HG03039 (cell line): ENCODE data around the gene TRIM38.
A peak's percentile ranks its signal among the peaks of the same experiment; 100 is the strongest.

ENCODE experiments used
- ATAC-seq: cut with Tn5 transposase; IDR thresholded peaks from one replicate; pipeline ENCODE4 v1.9.1; 2021; ENCODE audit warnings: mild to moderate bottlenecking, moderate library complexity; ENCODE audit not compliant: unreplicated experiment

Gene TRIM38

DNA sequence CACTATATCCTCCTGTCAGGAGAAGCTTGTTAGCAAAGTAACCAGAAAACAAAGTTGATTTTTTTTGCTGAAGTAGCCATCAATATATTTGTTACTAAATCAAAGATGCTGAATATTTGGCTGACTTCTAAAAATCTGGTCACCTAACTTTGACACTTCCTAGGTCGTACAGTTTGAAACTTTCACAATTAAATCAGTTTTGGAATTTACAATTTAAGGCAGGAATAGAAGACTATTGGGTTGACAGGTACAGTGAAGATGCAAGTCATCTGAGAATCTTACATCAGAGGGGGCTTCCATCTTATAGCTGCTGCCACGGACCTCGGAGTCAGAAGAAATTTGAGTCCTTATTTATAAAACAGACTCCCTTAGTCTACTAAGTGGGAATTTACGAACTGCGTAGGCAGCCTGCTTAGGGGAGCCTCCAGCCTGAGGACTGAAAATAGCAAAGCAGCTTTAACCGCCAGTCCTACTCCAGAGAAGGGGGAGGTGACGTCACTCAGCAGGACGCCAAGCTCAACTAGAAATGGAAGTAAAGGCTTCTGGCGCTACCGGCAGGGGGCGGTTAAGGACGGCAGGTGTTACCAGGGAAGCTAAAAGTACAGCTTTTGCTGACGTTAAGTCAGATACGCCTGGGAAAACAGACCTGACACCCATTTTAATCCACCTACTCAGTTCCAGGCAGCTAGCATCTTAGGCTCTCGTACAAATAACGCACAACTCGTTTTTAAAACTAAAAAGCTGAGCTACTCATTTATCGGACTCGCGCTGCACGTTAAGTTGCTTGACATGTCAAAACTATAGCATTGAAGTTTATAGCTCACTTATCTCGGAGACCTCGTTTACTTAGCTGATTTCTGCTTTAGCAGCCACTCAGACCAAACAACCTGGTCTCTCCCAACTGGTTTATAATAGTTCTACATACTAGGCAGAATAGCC lies 63.6 kb downstream of the TRIM38 start:
- ATAC-seq, result peak; percentile 25

DNA sequence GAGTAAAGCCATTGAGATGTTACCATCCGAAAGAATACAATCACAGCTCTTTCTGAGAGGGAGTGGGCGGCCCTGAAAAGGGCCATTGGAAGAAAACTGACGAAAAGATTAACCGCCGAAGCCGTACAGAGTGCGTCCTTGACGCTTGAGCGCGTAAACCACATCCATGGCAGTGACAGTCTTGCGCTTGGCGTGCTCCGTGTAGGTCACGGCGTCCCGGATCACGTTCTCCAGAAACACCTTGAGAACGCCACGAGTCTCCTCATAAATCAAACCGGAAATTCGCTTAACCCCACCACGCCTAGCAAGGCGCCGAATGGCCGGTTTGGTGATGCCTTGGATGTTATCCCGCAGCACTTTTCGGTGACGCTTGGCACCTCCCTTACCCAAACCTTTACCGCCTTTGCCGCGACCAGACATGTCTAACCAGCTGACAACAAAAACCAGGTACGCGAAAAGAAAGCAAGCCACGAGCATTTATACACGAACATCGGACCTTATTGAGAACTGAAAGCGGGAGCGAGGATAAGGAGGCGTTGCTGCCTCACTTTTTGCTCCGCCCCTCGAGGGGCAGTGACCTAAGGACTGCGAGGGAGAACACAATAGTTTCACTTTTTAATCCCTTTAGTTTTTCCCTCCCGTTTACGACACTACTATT lies 64.4 kb downstream of the TRIM38 start:
- peak; percentile 38 for ATAC-seq

DNA sequence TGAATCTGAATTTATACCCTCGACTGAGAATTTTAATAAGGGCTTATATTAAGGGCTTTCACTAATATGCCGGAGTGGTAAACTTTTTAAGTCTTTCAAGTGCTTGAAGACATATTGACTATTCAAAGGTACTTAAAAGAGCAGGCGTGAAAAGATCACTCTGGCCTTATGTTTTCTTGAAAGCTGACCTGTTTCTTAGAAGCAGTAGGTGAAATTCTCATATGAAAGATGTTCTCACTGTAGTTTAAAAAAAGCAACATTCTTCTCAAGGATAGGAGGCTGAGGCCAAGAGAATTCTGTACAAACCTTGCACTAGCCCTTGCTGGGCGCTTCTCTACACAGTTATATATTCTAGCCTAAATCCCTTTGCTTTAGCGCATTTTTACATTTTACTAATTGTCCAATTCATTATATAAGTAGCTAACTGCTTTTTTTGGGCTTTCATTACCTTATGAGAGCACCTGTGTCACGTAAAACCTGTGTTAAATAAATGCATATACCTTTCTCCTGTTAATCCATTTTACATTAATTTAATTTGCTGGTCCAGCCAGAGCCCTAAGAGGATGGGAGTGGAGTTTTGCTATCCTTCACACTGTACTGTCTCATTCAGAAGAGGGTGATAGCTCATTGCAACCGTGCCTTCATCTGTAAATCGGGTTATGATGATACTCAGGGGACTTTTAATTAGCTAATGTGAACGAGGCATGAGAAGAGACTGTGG lies 65.0 kb downstream of the TRIM38 start:
- no peak for ATAC-seq

DNA sequence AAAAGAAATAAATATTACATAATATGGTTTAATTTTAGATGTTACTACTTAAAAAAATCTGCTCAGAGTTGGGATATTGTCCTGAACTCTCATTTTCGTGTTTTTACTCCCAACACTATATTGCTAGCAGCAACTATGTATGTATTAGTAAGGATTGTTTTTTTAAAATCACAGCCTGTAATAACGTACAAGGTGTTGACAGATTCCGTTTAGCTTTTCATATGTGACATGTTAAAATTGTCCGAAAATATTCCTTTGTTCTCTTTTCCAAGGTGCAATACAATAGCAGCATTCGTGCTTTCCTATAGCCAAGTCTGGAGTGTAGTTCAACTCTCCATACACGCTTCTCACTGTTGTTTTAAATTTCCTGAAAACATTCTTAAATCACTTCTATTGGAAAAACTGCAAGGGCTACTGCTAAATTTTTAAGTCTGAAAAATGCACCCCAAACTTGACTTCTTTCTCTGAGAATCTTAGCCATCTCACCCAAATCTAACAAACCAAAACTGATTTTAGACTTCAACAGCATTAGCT lies 65.7 kb downstream of the TRIM38 start:
- ATAC-seq, result no peak

DNA sequence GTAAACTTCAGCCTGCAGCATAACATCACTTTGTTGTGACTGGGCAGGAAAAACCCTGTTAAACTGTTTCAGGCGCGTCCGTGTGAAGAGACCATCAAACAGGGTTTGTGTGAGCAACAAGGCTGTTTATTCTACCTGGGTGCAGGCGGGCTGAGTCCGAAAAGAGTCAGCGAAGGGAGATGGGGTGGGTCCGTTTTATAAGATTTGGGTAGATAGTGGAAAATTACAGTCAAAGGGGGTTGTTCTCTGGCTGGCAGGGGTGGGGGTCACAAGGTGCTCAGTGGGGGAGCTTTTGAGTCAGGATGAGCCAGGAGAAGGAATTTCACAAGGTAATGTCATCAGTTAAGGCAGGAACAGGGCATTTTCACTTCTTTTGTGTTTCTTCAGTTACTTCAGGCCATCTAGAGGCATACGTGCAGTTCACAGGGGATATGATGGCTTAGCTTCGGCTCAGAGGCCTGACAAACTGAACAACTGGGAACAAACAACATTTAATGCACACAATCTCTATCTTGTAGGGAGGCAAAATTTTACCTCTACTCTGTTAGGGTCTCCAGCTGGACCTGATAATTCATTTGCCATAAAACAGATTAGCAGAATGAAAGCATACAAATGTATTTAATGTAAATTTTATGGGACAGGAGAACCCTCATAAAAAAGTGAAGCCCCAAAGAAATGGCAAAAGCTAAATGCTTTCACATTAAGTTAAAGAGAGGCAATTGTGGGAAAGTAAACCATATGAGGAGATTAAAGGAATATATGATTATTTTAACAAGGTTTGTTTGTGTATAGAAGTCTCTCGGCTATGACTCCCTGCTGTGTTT lies 66.4 kb downstream of the TRIM38 start:
- ATAC-seq, result no peak

DNA sequence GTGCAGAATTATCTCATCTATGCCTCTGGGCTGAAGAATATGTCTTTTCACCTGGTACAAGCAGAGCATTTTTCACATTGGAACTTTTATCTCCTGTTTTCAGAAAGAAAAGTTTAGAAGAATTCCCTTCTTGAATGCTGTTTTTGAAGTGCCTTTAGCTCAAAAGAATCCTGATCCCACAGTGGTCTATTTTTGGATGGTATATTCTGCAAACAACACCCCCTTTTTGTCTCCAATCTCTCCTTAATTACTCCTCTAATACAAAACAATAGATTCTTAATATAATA lies 66.9 kb downstream of the TRIM38 start:
- ATAC-seq, result no peak

DNA sequence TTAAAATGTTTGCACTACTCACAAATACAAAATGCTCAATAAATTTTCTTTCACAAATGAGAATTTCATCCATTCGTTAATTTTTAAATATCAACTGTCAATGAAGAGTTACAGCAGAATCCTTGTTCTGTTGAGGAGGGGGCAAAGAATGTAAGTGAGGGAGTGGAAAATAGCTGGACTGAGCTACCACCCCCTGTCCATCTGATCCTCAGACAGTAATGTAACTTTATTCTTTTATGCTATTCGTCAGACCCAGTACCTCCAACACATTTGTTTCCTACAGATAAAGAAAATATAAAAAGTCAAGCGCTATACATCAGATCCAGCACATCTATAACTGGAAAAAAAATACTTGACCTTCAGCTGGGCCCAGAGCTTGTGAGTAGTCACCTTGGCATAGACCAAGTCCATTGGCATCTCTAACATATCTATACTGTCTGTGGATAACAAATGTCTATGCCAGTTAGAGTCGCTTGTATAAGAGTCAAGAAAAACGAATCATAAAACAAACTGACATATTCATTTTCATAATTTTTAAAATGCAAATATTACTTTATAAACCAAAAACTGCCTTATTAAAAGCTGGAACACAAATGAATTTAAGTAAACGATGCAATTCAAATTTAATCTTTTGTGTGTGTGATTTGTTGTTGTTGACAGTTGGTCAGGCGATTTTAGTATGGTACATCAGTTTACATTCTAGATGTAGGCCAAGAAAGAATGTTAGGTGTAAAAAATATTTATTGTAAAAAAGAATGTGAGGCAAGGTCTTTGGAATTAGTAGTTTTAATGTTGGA lies 67.5 kb downstream of the TRIM38 start:
- ATAC-seq, result no peak

DNA sequence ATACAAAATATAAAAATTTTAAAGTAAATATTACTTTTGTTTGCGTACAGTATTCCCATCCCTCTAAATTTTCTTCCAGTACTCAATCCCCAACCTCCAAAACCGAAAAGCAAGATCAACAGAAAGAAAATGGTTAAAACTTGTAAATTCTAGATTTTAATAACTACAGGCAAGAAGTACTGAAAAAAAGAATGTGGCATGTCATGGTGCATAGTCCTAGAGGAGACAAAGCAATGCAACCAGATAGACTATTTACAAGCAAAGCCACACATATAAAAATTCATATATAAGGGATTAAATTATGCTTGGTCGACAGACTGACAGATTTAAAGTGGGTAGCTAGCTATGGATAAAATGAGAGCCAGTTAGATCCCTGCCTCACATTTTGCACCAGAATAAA lies 68.1 kb downstream of the TRIM38 start:
- no peak for ATAC-seq

DNA sequence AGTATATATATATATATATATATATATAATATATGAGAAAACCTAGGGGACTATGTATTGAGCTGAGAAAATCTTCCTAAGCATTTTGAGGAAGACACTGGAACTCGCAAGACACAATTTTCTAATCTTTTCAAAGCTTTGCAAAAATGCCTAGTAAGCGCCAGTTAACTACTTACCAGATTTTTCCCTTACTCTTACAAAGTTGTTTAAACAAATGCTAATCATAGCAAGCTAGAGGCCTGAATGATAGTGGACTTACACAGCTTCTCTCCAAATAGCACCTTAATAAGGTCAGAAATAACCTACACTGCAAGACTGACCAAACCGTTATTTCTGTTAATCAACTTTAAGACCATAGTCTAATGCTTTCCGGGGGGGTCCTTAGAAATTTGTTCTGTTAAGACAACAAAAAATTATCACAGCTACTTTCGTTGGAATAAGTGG lies 68.6 kb downstream of the TRIM38 start:
- ATAC-seq, result no peak

DNA sequence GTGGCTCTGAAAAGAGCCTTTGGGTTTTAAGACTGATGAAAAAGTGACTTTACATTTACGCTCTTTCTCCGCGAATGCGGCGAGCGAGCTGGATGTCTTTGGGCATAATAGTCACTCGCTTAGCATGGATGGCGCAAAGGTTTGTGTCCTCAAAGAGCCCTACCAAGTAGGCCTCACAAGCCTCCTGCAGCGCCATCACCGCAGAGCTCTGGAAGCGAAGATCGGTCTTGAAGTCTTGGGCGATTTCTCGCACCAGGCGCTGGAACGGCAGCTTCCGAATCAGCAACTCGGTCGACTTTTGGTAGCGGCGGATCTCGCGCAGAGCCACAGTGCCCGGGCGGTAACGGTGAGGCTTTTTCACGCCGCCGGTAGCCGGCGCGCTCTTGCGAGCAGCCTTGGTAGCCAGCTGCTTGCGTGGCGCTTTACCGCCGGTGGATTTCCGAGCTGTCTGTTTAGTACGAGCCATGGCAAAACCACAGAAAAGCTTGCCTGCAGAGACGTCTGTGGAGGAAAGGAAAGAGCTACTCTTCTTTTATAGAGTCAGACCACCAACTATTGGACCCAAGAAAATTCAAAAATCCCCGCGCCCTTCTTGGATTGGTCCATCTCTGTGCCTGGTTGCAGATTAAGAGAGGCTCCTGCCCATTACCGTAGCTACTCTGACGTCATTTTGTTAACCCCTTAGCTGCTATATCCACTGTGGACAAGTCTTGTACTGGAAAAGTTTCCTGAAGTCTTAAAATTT lies 69.2 kb downstream of the TRIM38 start:
- peak; percentile 38 for ATAC-seq

DNA sequence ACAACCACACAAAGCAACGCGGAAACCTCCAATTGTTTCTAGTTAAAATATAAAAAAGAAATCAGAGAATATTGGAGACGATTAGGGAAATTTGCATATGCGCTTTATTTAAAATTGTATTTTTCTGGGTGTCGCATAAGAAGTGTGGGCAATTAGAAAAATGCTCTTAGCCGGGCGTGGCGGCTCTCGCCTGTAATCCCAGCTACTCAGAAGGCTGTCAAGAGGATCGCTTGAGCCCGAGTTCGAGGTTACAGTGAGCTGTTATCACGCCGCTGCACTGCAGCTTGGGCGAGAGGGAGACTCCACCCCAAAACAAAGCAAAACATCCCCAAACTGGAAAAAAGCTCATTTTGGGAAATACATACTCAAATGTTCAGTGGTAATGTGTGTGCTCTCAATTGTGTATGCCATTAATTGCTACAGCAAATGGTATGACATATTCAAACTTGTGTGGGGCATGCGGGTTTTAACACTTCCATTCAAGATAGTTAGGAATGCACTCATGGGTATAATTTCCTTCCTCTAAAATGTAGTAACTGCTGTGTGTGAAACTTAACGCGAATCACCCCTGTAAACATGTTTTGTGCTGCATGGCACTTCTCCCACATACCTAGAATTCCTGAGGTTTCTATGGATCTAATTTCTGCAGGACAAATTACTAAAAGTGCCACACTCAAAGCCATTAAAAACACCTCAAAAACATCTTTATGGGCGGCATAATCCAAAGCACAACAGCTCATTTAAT lies 69.9 kb downstream of the TRIM38 start:
- ATAC-seq, result no peak

DNA sequence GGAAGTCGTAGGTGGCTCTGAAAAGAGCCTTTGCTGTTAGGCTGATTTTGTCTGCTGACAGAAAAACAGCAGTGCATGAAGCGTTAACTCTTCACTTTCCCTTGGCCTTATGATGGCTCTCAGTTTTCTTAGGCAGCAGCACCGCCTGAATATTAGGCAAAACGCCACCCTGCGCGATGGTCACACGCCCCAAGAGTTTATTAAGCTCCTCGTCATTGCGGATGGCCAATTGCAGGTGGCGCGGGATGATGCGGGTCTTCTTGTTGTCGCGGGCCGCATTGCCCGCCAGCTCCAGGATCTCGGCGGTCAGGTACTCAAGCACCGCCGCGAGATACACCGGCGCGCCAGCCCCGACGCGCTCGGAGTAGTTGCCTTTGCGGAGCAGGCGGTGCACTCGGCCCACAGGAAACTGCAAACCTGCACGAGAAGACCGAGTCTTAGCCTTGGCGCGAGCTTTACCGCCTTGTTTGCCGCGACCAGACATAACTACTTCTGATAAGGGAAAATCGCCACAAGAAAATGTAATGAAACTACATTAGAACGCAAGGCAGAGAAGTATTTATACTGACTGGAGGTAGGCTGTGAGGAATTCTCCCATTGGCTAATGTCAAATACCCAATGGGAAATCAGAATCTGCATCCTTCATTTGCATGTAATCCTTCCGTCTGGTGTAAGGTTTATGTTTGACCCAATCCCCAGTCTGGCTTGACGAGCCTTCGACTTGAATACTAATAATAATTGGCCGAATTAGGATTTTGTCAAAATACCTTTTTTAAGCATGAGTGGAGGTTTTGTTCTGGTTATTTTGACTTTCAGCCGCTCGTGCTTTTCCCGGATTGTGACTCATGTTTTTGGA lies 70.7 kb downstream of the TRIM38 start:
- ATAC-seq, result peak; percentile 57

DNA sequence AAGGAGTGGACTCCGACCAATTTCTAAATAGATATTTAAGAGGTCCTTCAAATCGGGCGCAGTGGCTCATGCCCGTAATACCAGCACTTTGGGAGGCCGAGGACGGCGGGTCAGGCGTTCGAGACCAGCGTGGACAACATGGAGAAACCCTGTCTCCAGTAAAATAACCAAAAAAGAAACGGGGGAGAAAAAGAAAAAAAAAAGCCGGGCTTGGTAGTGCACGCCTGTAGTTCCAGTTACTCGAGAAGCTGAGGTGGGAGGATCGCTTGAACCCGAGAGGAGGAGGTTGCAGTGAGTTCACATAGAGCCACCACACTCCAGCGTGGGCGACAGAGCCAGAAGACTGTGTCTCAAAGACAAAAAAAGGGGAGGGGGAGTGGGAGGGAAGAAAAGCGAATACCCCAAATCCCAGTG lies 71.3 kb downstream of the TRIM38 start:
- ATAC-seq, result no peak

DNA sequence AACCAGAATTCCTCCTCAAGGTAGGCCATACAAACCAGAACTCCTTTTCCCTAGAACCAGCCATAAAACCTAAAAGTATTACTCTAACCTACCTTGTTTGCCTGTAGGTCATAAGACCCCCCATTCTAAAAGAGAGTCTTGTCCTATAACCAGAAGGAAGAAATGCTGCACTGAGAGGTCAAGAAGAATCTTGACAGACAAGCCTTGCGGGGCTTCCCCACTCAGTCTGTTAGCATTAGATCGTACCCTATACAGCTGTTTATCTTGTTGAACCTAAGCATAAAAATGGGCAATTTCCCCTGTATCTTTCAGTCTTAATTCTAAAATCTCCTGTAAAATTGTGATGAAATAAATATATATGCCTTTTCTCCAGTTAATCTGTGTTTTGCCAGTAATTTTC lies 72.3 kb downstream of the TRIM38 start:
- ATAC-seq, result no peak
